Measurements from ENCODE around the gene ATL3. TPM values are rescaled to one million over a fixed set of nuclear protein-coding genes. Genes with fewer than 3 reads are reported as not detected.

The ATL3 gene
- total and polyA plus RNA-seq, 7 donors: 8.4 to 115 (median 97.8) TPM

DNA sequence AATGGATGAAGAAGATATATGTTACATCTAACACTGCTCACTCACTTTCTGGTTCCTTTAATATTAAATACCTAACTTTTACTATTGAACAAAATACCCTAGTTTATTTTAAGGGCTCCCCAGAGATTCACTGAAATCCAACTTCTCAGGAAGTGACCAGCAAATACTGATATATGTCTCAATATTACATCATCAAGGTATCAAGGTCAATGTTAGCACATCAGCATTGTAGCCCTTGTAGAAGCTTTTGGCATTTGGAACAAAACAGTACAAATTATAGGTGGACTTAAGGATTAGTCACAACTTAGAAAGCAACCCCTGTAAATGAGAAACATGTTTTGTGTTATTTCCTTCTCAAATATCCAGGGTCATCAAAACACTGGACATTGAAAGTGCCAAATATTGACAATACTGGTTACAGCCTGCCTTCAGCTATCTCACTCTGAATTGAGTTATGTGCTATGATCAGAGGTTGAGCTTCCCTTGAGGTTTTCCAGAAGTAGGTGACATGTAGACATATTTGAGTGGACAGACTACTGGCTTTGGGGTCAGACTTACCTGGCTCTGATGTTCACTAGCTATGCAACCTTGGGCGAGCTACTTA, 1.9 kb upstream of the ATL3 start:
- intact Hi-C loops (cut with DNase I): loop anchor here (2.0 to 5.0 kb wide), 2 partner anchors 89 to 272 kb away; no protein-coding TSS in a partner anchor
- H3K9me3 ChIP-seq: no peaks in the 10 kb centered on the region
- no peak for DNase-seq
- TF ChIP-seq POLR2AphosphoS5 (IDR thresholded peaks at IDR 0.05) (no peak), EP300 (IDR thresholded peaks at IDR 0.05) (no peak), POLR2A (IDR thresholded peaks at IDR 0.05) (no peak)
- TF ChIP-seq, protein P1, sequence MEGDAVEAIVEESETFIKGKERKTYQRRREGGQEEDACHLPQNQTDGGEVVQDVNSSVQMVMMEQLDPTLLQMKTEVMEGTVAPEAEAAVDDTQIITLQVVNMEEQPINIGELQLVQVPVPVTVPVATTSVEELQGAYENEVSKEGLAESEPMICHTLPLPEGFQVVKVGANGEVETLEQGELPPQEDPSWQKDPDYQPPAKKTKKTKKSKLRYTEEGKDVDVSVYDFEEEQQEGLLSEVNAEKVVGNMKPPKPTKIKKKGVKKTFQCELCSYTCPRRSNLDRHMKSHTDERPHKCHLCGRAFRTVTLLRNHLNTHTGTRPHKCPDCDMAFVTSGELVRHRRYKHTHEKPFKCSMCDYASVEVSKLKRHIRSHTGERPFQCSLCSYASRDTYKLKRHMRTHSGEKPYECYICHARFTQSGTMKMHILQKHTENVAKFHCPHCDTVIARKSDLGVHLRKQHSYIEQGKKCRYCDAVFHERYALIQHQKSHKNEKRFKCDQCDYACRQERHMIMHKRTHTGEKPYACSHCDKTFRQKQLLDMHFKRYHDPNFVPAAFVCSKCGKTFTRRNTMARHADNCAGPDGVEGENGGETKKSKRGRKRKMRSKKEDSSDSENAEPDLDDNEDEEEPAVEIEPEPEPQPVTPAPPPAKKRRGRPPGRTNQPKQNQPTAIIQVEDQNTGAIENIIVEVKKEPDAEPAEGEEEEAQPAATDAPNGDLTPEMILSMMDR (IDR thresholded peaks at IDR 0.05): no peak
- peaks cover 0 to 27% (median 25%) of the 10 kb centered on the region in 4 donors for H3K4me1 ChIP-seq
- H3K36me3 ChIP-seq: no peaks in the 10 kb centered on the region
- 86 to 91% methylated on average over 1 of the region's 1 CpG for WGBS, 2 donors
- H3K4me3 ChIP-seq: no peak overlapping the region
- no peak overlapping the region for H3K27ac ChIP-seq
- no peaks in the 10 kb centered on the region for H3K27me3 ChIP-seq

DNA sequence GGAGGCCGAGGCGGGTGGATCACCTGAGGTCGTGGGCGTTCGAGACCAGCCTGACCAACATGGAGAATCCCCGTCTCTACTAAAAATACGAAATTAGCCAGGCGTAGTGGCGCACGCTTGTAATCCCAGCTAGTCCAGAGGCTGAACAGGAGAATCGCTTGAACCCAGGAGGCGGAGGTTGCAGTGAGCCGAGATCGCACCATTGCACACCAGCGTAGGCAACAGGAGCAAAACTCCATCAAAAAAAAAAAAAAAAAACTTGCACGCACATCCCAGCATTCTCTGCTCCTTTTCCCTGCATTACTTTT, 934 bp upstream of the ATL3 start:
- 98% methylated on average over 16 of the region's 16 CpGs for WGBS, 2 donors
- Histone ChIP-seq H3K4me1 (peaks cover 0 to 36% (median 34%) of the 10 kb centered on the region in 4 donors), H3K36me3 (no peaks in the 10 kb centered on the region), H3K27me3 (no peaks in the 10 kb centered on the region), H3K27ac (peak overlapping the region; percentile 96 to 98 (median 98)), H3K9me3 (no peaks in the 10 kb centered on the region), H3K4me3 (no peak overlapping the region)
- DNase-seq: no peak
- no peak for TF ChIP-seq EP300 (IDR thresholded peaks at IDR 0.05)
- TF ChIP-seq POLR2AphosphoS5 (IDR thresholded peaks at IDR 0.05): no peak
- TF ChIP-seq POLR2A (IDR thresholded peaks at IDR 0.05): no peak
- TF ChIP-seq, protein P1 (IDR thresholded peaks at IDR 0.05): no peak
- intact Hi-C loops (cut with DNase I): loop anchor here (2.0 to 5.0 kb wide), 2 partner anchors 90 to 273 kb away; no protein-coding TSS in a partner anchor

DNA sequence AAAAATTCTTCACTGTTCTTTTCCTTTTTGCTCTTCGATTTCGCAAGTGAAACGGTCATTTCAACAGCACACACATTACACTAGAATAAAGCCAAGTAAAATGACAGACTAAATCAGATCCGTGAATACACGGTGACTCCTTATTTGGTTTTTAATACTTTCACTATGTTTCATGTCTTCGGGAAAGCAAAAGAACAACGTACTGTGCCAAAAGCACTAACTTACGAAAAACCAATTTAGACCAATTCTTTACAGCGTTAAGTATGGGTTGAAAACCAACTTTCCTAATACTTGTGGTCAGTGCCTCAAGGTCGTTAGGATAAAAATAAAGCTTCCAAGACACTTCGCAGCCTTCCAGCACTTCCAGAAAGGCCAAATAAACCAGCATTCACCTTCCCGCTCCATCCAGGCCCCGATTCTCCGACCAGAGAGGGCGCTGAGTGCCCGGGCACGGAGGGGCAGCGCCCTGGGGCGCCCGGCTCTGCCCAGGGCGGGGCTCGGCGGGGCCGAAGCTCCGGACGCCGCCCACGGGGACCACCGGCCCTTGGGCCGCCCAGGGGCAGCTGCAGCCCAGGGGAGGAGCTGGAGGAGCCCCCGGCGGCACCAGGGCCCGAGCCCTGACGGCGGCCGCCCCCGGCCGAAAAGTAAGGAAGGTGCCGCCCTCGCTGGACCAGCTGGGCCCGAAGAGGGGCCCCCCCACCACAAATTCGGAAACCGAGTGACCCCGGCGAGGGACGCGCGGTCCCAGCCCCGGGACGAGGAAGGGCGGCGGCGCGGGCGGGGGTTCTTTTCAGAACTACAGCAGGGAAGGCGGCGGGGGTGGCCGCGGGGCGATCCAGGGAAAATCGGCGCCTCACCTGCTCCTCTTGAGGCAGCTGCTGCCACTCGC, 499 bp downstream of the ATL3 start:
- Histone ChIP-seq H3K4me3 (peak overlapping the region; percentile 66 to 81 (median 74)), H3K36me3 (no peaks in the 10 kb centered on the region), H3K27me3 (no peaks in the 10 kb centered on the region), H3K9me3 (no peaks in the 10 kb centered on the region), H3K27ac (peak overlapping the region; percentile 96 to 98 (median 98)), H3K4me1 (peaks cover 0 to 50% (median 45%) of the 10 kb centered on the region in 4 donors)
- intact Hi-C loops (cut with DNase I): loop anchor here (1.0 to 5.0 kb wide), 3 partner anchors 11 to 92 kb away; partner anchors contain the start of gene RTN3
- peak; percentile 30 to 59 (median 45) for TF ChIP-seq POLR2AphosphoS5 (IDR thresholded peaks at IDR 0.05)
- TF ChIP-seq, protein P1 (IDR thresholded peaks at IDR 0.05): no peak
- 3 to 4% methylated on average over 63 of the region's 63 CpGs for WGBS, 2 donors
- peak; percentile 77 for DNase-seq

DNA sequence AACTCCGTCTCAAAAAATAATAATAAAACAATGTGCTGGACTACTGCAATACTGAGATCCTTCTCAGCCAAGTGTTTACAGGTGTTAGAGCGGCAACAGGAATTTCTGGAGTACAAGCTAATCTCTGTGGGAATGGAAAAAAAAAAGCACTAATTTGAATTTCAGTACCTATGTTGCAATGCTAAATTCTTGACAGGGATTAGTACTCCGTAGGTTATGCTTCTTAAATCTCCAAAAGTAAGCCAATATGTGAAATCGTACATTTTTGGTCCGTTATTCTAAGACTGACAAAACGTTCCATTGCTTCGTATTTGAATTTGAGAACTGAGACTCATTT, 1.1 kb downstream of the ATL3 start:
- WGBS, 2 donors: 57 to 72% methylated on average over 7 of the region's 7 CpGs
- intact Hi-C loops (cut with DNase I): loop anchor here (1.0 to 5.0 kb wide), 2 partner anchors 68 to 92 kb away; no protein-coding TSS in a partner anchor
- TF ChIP-seq, protein P1 (IDR thresholded peaks at IDR 0.05): no peak
- no peak for TF ChIP-seq POLR2A (IDR thresholded peaks at IDR 0.05)
- TF ChIP-seq EP300 (IDR thresholded peaks at IDR 0.05): no peak
- no peak for TF ChIP-seq POLR2AphosphoS5 (IDR thresholded peaks at IDR 0.05)
- H3K36me3 ChIP-seq: no peaks in the 10 kb centered on the region
- no peak for DNase-seq
- H3K4me1 ChIP-seq: peaks cover 0 to 54% (median 48%) of the 10 kb centered on the region in 4 donors
- no peaks in the 10 kb centered on the region for H3K27me3 ChIP-seq
- H3K9me3 ChIP-seq: no peaks in the 10 kb centered on the region
- H3K27ac ChIP-seq: peak overlapping the region; percentile 96 to 98 (median 98)
- peak overlapping the region; percentile 66 to 81 (median 74) for H3K4me3 ChIP-seq
